IMR-90 (cell line): ENCODE data around the gene BANP.
"Not testable (repeated sequence)": the region's sequence is repeated elsewhere in the genome, so short reads cannot be mapped to it uniquely, and the experiment has no call there.

Experiments
- BHLHE40 ChIP-seq: fragments of 150-350 bp; IDR thresholded peaks from 2 replicates; pipeline ENCODE4 v1.6.1; 2016; ENCODE audit warnings: mild to moderate bottlenecking, low read depth, low read length
- CEBPB ChIP-seq: IDR thresholded peaks from 2 replicates; pipeline ENCODE4 v1.6.1; 2012; ENCODE audit warnings: low read depth, low read length, improper control_type of control experiment
- FOS ChIP-seq: fragments of 150-350 bp; IDR thresholded peaks from 2 replicates; pipeline ENCODE4 v1.6.1; 2016; ENCODE audit warnings: low read depth, low read length
- MAFK ChIP-seq: IDR thresholded peaks from 2 replicates; pipeline ENCODE4 v1.6.1; 2012; ENCODE audit warnings: low read depth, low read length, improper control_type of control experiment
- MAZ ChIP-seq: IDR thresholded peaks from 2 replicates; pipeline ENCODE4 v1.6.1; 2012; ENCODE audit warnings: low read depth, mild to moderate bottlenecking, low read length, improper control_type of control experiment, moderate library complexity, borderline replicate concordance
- MXI1 ChIP-seq: IDR thresholded peaks from 2 replicates; pipeline ENCODE4 v1.6.1; 2012; ENCODE audit warnings: low read depth, mild to moderate bottlenecking, low read length, moderate library complexity, borderline replicate concordance
- POLR2A ChIP-seq: IDR thresholded peaks from 2 replicates; pipeline ENCODE4 v1.6.1; 2012; ENCODE audit warnings: mild to moderate bottlenecking, low read depth, low read length
- RAD21 ChIP-seq: IDR thresholded peaks from 2 replicates; pipeline ENCODE4 v1.6.1; 2012; ENCODE audit warnings: low read length, improper control_type of control experiment
- RCOR1 ChIP-seq: IDR thresholded peaks from 2 replicates; pipeline ENCODE4 v1.6.1; 2012; ENCODE audit warnings: mild to moderate bottlenecking, low read length, improper control_type of control experiment; ENCODE audit not compliant: insufficient replicate concordance
- RFX5 ChIP-seq: IDR thresholded peaks from 2 replicates; pipeline ENCODE4 v1.8.0; 2012; ENCODE audit warnings: low read depth, mild to moderate bottlenecking, low read length, moderate library complexity
- SMC3 ChIP-seq: fragments of 150-350 bp; IDR thresholded peaks from 2 replicates; pipeline ENCODE4 v1.6.1; 2016; ENCODE audit warnings: low read depth, mild to moderate bottlenecking, antibody characterized with exemption, low read length, moderate library complexity
- TF ChIP-seq, protein P1 (sequence below): conservative IDR thresholded peaks from 2 replicates; pipeline ENCODE4 v1.5.1; 2012; ENCODE audit warnings: mild to moderate bottlenecking, low read depth, low read length, improper control_type of control experiment
- TF ChIP-seq, protein P2 (sequence below): fragments of 150-350 bp; IDR thresholded peaks from 2 replicates; pipeline ENCODE4 v1.6.1; 2017; ENCODE audit warnings: mild to moderate bottlenecking, antibody characterized with exemption, low read length, low read depth

DNA sequence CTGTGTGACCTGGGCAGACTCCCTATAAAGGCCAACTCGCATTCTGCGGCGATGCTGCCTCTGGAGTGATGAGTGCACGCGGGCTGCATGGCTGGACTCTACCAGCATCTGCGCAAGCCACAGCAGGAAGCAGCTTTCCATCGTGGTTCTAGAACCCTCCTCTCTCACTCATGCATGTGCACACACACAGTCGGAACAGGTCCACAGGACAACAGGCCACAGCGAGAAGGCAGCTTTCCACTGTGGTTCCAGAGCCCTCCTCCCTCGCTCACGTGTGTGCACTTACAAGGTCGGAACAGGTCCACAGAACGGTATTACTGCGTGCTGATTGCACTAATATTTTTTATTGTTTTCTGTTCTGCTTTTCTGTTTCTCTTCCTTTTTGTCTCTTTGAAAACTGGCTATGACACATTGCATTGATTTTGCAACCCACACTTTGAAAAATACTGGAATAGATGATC, 92.9 kb downstream of the BANP start:
- TF ChIP-seq, protein P1, sequence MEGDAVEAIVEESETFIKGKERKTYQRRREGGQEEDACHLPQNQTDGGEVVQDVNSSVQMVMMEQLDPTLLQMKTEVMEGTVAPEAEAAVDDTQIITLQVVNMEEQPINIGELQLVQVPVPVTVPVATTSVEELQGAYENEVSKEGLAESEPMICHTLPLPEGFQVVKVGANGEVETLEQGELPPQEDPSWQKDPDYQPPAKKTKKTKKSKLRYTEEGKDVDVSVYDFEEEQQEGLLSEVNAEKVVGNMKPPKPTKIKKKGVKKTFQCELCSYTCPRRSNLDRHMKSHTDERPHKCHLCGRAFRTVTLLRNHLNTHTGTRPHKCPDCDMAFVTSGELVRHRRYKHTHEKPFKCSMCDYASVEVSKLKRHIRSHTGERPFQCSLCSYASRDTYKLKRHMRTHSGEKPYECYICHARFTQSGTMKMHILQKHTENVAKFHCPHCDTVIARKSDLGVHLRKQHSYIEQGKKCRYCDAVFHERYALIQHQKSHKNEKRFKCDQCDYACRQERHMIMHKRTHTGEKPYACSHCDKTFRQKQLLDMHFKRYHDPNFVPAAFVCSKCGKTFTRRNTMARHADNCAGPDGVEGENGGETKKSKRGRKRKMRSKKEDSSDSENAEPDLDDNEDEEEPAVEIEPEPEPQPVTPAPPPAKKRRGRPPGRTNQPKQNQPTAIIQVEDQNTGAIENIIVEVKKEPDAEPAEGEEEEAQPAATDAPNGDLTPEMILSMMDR = not testable (repeated sequence)
- TF ChIP-seq RAD21, POLR2A, MAFK, CEBPB, MXI1, MAZ, SMC3, RFX5, FOS, BHLHE40, RCOR1: not testable (repeated sequence)
- TF ChIP-seq, protein P2, sequence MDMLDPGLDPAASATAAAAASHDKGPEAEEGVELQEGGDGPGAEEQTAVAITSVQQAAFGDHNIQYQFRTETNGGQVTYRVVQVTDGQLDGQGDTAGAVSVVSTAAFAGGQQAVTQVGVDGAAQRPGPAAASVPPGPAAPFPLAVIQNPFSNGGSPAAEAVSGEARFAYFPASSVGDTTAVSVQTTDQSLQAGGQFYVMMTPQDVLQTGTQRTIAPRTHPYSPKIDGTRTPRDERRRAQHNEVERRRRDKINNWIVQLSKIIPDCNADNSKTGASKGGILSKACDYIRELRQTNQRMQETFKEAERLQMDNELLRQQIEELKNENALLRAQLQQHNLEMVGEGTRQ = not testable (repeated sequence)
